ENCODE measurements around the gene BCL2L12.
A peak's percentile ranks its signal among the peaks of the same experiment; 100 is the strongest.

The BCL2L12 gene

GRCh38 chr19:49665036-49665350 lies 740 bp upstream of the BCL2L12 start:
- TF ChIP-seq CTCF (IDR thresholded peaks at IDR 0.05; ENCODE audit: low read depth, low read length, poor library complexity, severe bottlenecking) (no peak), EZH2phosphoT487 (IDR thresholded peaks at IDR 0.05; ENCODE audit: borderline replicate concordance, low read length) (no peak)
- H3K9me2 ChIP-seq (replicated peaks; ENCODE audit: control insufficient read depth, low read length), result no peaks in the 10 kb centered on the region
- H3F3A ChIP-seq (ENCODE audit: control insufficient read depth, insufficient read depth), result peaks cover 9% of the 10 kb centered on the region
- peak overlapping the region; percentile 82 for H3K4me3 ChIP-seq (ENCODE audit: low read length)
- H3K79me2 ChIP-seq (ENCODE audit: control insufficient read depth, low read length), result peaks cover 58% of the 10 kb centered on the region
- no peaks in the 10 kb centered on the region for H3K9me3 ChIP-seq (ENCODE audit: control insufficient read depth, insufficient read depth, low read length)
- no peaks in the 10 kb centered on the region for H3K27me3 ChIP-seq (ENCODE audit: control insufficient read depth, low read length)
- H3K27ac ChIP-seq (ENCODE audit: low read depth, low read length), result peak overlapping the region; percentile 89
- peak overlapping the region; percentile 83 for H3K4me2 ChIP-seq (ENCODE audit: low read length)
- peaks cover 64% of the 10 kb centered on the region for H3K36me3 ChIP-seq (ENCODE audit: control insufficient read depth, low read length)
- H3K4me1 ChIP-seq (ENCODE audit: control insufficient read depth, low read length), result peaks cover 26% of the 10 kb centered on the region
- peaks cover 4% of the 10 kb centered on the region for H4K20me1 ChIP-seq (ENCODE audit: control insufficient read depth, insufficient read depth, low read depth, low read length)

GRCh38 chr19:49666120-49666444 lies 349 bp downstream of the BCL2L12 start:
- peaks cover 62% of the 10 kb centered on the region for H3K36me3 ChIP-seq (ENCODE audit: control insufficient read depth, low read length)
- peak overlapping the region; percentile 82 for H3K4me3 ChIP-seq (ENCODE audit: low read length)
- peak overlapping the region; percentile 83 for H3K4me2 ChIP-seq (ENCODE audit: low read length)
- H4K20me1 ChIP-seq (ENCODE audit: control insufficient read depth, insufficient read depth, low read depth, low read length), result peaks cover 4% of the 10 kb centered on the region
- no peaks in the 10 kb centered on the region for H3K9me3 ChIP-seq (ENCODE audit: control insufficient read depth, insufficient read depth, low read length)
- peaks cover 58% of the 10 kb centered on the region for H3K79me2 ChIP-seq (ENCODE audit: control insufficient read depth, low read length)
- no peaks in the 10 kb centered on the region for H3K27me3 ChIP-seq (ENCODE audit: control insufficient read depth, low read length)
- H3K4me1 ChIP-seq (ENCODE audit: control insufficient read depth, low read length), result peaks cover 26% of the 10 kb centered on the region
- H3K9me2 ChIP-seq (replicated peaks; ENCODE audit: control insufficient read depth, low read length), result no peaks in the 10 kb centered on the region
- H3K27ac ChIP-seq (ENCODE audit: low read depth, low read length), result peak overlapping the region; percentile 89
- TF ChIP-seq EZH2phosphoT487 (IDR thresholded peaks at IDR 0.05; ENCODE audit: borderline replicate concordance, low read length), result no peak
- peaks cover 5% of the 10 kb centered on the region for H3F3A ChIP-seq (ENCODE audit: control insufficient read depth, insufficient read depth)

- no peak overlapping the region for H3K27ac ChIP-seq (ENCODE audit: low read depth, low read length)
- no peaks in the 10 kb centered on the region for H3K9me2 ChIP-seq (replicated peaks; ENCODE audit: control insufficient read depth, low read length)
- H3K79me2 ChIP-seq (ENCODE audit: control insufficient read depth, low read length), result peaks cover 57% of the 10 kb centered on the region
- H3K4me1 ChIP-seq (ENCODE audit: control insufficient read depth, low read length), result peaks cover 38% of the 10 kb centered on the region
- TF ChIP-seq CTCF (IDR thresholded peaks at IDR 0.05; ENCODE audit: low read depth, low read length, poor library complexity, severe bottlenecking) (no peak), EZH2phosphoT487 (IDR thresholded peaks at IDR 0.05; ENCODE audit: borderline replicate concordance, low read length) (no peak)
- H3K4me3 ChIP-seq (ENCODE audit: low read length), result peak overlapping the region; percentile 82
- no peaks in the 10 kb centered on the region for H3K9me3 ChIP-seq (ENCODE audit: control insufficient read depth, insufficient read depth, low read length)
- peaks cover 4% of the 10 kb centered on the region for H4K20me1 ChIP-seq (ENCODE audit: control insufficient read depth, insufficient read depth, low read depth, low read length)
- peak overlapping the region; percentile 83 for H3K4me2 ChIP-seq (ENCODE audit: low read length)
- peaks cover 3% of the 10 kb centered on the region for H3F3A ChIP-seq (ENCODE audit: control insufficient read depth, insufficient read depth)
- no peaks in the 10 kb centered on the region for H3K27me3 ChIP-seq (ENCODE audit: control insufficient read depth, low read length)
- H3K36me3 ChIP-seq (ENCODE audit: control insufficient read depth, low read length), result peaks cover 55% of the 10 kb centered on the region
Measured at GRCh38 chr19:49667473-49667872, 1.7 kb downstream of the BCL2L12 start.

GRCh38 chr19:49669516-49669915 lies 3.8 kb downstream of the BCL2L12 start:
- Histone ChIP-seq H3K27me3 (ENCODE audit: control insufficient read depth, low read length) (no peaks in the 10 kb centered on the region), H3K4me1 (ENCODE audit: control insufficient read depth, low read length) (peaks cover 47% of the 10 kb centered on the region), H3K79me2 (ENCODE audit: control insufficient read depth, low read length) (peaks cover 36% of the 10 kb centered on the region), H3K9me3 (ENCODE audit: control insufficient read depth, insufficient read depth, low read length) (no peaks in the 10 kb centered on the region), H3K9me2 (replicated peaks; ENCODE audit: control insufficient read depth, low read length) (no peaks in the 10 kb centered on the region), H3K27ac (ENCODE audit: low read depth, low read length) (no peak overlapping the region), H3K4me3 (ENCODE audit: low read length) (no peak overlapping the region), H3K4me2 (ENCODE audit: low read length) (no peak overlapping the region), H4K20me1 (ENCODE audit: control insufficient read depth, insufficient read depth, low read depth, low read length) (no peaks in the 10 kb centered on the region), H3K36me3 (ENCODE audit: control insufficient read depth, low read length) (peaks cover 51% of the 10 kb centered on the region), H3F3A (ENCODE audit: control insufficient read depth, insufficient read depth) (peaks cover 18% of the 10 kb centered on the region)
- TF ChIP-seq EZH2phosphoT487 (IDR thresholded peaks at IDR 0.05; ENCODE audit: borderline replicate concordance, low read length) (no peak), CTCF (IDR thresholded peaks at IDR 0.05; ENCODE audit: low read depth, low read length, poor library complexity, severe bottlenecking) (no peak)
